Measurements from ENCODE around the gene XNDC1N.

DNA sequence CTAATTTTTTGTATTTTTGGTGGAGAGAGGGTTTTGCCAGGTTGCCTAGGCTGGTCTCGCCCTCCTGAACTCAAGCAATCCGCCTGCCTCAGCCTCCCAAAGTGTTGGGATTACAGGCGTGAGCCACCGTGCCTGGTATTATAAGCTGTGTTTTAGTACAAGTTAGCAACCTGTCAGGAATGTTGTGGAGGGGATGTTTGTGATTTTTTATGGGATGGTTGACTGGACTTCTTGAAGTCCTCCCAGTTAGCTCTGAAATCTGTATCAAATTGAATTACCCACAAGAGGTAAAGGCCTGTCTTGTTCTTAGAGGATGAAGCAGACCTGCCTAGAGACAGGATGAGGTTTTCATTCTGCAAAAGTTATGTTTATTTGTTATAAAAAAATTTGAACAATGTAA is 36.2 kb upstream of the XNDC1N start:
- no peak for TF ChIP-seq CTCF (IDR thresholded peaks at IDR 0.05)
- no peak for TF ChIP-seq POLR2A (IDR thresholded peaks at IDR 0.05)

Data from lower leg skin (tissue), 3 donors.